ENCODE data around the gene CCNJL. TPM values are rescaled to one million over a fixed set of nuclear protein-coding genes. Genes with fewer than 3 reads are reported as not detected.

CCNJL gene
- total and polyA plus RNA-seq, 2 experiments from 2014 or later = 28.4 to 29.2 TPM

- TF ChIP-seq ZNF462 (CRISPR knock-in tag; IDR thresholded peaks at IDR 0.05) (no peak), EZH2phosphoT487 (IDR thresholded peaks at IDR 0.05; ENCODE audit: unreplicated experiment) (no peak), CREB1 (CRISPR knock-in tag; IDR thresholded peaks at IDR 0.05; ENCODE audit: low read depth) (no peak), CTCF (conservative IDR thresholded peaks at IDR 0.05; ENCODE audit: low read depth in 2 of 2) (no peak)
These were observed 44.4 kb upstream of the CCNJL start (continued) for GRCh38 chr5:160356550-160357347.

- Mint-ChIP-seq H3K27ac (no peak overlapping the region), H3K4me1 (peaks cover 15% of the 10 kb centered on the region), H3K36me3 (ENCODE audit: low read depth) (no peaks in the 10 kb centered on the region; the same call in 2 of the 3 replicates), H3K27me3 (ENCODE audit: insufficient read depth, low read depth, poor library complexity) (peaks cover 6% of the 10 kb centered on the region), H3K9me3 (no peaks in the 10 kb centered on the region), H3K4me3 (no peak overlapping the region)
- Histone ChIP-seq H3K4me2 (no peak overlapping the region), H3K36me3 (ENCODE audit: insufficient read depth) (no peaks in the 10 kb centered on the region), H3K27ac (ENCODE audit: low read depth) (no peak overlapping the region), H3K27me3 (ENCODE audit: insufficient read depth) (no peaks in the 10 kb centered on the region), H4K20me1 (replicated peaks; ENCODE audit: insufficient read depth) (no peaks in the 10 kb centered on the region), H3K4me1 (ENCODE audit: insufficient read depth) (peaks cover 4% of the 10 kb centered on the region; the same call in 1 of the 2 replicates), H2AFZ (no peak overlapping the region), H3F3A (replicated peaks; ENCODE audit: low read depth) (no peaks in the 10 kb centered on the region), H3K79me2 (replicated peaks; ENCODE audit: insufficient read depth) (no peaks in the 10 kb centered on the region), H3K9me2 (ENCODE audit: insufficient read depth) (no peaks in the 10 kb centered on the region), H3K4me3 (no peak overlapping the region)
- DNase-seq (ENCODE audit: low spot score) (no peak), ATAC-seq (no peak)
- TF ChIP-seq ZNF114 (CRISPR knock-in tag; IDR thresholded peaks at IDR 0.05) (no peak), ZNF331 (CRISPR knock-in tag; IDR thresholded peaks at IDR 0.05; ENCODE audit: low read depth) (no peak), CREB1 (CRISPR knock-in tag; IDR thresholded peaks at IDR 0.05; ENCODE audit: low read depth) (no peak), REST (IDR thresholded peaks at IDR 0.05; ENCODE audit: unreplicated experiment) (no peak), EZH2phosphoT487 (IDR thresholded peaks at IDR 0.05; ENCODE audit: unreplicated experiment) (no peak), ETS1 (IDR thresholded peaks at IDR 0.05) (no peak)
These were observed 42.3 kb upstream of the CCNJL start for GRCh38 chr5:160354666-160355065.
